Measurements from ENCODE around the gene YPEL5. TPM values are rescaled to one million over a fixed set of nuclear protein-coding genes. Genes with fewer than 3 reads are reported as not detected.
"Not testable (repeated sequence)": the region's sequence is repeated elsewhere in the genome, so short reads cannot be mapped to it uniquely, and the experiment has no call there.

YPEL5 gene
- 101 TPM for total RNA-seq
- long read RNA-seq, transcript YPEL5-201 (3 exons, 2,182 nt) = major isoform, 116 of 144 reads
- long read RNA-seq, transcript YPEL5-202 (4 exons, 2,499 nt) = minor isoform, 7 of 144 reads
- long read RNA-seq, partial matches to known transcripts = 1 of 144 reads
- long read RNA-seq, other reads (novel, unspliced or antisense) = 15 of 144 reads

DNA sequence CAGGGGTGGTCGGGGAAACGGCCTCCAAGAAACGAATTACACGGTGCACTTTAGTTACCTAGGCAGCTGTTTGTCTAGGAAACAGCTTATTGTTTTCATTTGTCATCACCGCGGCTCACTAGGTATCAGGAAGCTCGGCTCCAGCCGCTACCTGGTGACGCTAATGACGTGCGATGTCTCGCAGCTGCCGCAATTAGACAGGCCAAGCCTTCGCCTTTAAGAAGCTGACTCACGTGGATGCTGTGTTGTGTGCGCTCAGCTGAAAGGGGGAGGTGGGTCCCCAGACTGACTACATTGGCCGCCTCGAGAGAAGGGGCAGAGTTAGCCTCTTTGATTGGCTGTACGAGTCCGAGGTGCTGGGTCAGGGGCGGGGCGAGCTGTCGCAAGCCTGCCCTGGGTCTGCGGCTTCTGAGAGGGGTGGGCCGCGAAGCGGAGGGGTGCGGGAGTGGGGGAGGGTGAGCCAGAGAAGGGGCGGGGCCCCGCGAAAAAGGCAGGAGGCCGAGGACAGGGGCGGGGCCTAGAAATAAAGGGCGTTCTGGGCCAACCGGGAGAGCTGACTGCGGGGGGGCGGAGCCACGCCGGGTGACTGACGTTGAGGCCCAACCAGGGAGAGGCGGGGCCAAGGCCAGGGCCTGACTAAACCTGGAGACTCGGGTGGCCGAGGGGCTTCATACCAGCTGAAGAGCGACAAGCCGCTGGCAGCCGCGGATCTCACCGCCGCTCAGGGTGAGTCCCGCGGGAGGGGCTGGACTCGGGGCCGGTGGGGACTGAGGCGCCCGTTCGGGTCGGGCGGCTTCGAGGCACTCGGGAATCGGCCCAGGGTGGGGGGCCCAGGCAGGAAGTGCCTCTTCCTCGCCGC lies at the start of gene YPEL5:
YPEL5 (plus strand) TSS at position 671 of the 859 bp plus-strand sequence. CDS start 9,645 bp downstream, outside the sequence.
- ATAC-seq = peak; percentile 95
- Histone ChIP-seq H3K27me3 (no peaks in the 10 kb centered on the region), H3K4me3 (peak within 1 kb of the TSS; percentile 96), H3K9me3 (no peaks in the 10 kb centered on the region), H3K36me3 (peaks cover 8% of the 10 kb centered on the region), H3K4me1 (peaks cover 39% of the 10 kb centered on the region), H3K27ac (peak within 1 kb of the TSS; percentile 99)
- peak; percentile 100 for DNase-seq
- intact Hi-C loops (cut with DNase I) = no loop called here
- TF ChIP-seq, protein P1, sequence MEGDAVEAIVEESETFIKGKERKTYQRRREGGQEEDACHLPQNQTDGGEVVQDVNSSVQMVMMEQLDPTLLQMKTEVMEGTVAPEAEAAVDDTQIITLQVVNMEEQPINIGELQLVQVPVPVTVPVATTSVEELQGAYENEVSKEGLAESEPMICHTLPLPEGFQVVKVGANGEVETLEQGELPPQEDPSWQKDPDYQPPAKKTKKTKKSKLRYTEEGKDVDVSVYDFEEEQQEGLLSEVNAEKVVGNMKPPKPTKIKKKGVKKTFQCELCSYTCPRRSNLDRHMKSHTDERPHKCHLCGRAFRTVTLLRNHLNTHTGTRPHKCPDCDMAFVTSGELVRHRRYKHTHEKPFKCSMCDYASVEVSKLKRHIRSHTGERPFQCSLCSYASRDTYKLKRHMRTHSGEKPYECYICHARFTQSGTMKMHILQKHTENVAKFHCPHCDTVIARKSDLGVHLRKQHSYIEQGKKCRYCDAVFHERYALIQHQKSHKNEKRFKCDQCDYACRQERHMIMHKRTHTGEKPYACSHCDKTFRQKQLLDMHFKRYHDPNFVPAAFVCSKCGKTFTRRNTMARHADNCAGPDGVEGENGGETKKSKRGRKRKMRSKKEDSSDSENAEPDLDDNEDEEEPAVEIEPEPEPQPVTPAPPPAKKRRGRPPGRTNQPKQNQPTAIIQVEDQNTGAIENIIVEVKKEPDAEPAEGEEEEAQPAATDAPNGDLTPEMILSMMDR (IDR thresholded peaks at IDR 0.05) = no peak

DNA sequence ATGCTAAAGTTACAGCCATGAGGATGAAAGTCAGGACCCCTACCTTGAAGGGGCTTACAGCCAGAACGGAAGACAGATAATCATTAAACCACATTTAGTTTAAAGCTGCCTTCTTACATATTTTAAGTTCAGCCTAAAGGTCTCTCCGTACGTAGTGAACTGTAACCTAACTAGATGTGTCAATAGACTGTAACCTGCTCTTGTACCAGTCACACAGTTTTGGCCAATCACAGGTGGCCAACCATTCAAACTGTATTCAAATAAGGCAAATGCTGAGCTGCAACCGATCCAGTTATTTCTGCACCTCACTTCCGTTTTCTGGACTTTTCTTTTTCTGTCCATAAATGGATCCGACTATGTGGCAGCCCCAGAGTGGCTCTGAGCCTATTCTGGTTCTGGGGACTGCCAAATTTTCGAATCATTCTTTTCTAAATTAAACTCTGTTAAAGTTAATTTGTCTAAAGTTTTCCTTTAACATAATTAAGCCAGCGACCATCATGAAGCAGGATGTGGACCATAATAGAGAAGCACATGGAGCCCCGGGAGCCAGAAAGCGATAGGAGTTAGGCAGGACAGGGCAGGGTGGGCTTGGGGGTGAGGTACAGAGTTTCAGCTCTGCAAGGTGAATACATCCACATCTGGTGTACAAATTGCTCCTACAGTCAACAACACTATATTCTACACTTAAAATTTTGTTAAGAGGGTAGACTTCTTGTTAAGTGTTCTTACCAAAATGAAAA lies 48.4 kb upstream of the YPEL5 start:
- H3K27ac ChIP-seq = no peak overlapping the region
- intact Hi-C loops (cut with DNase I) = no loop called here
- DNase-seq (no peak), ATAC-seq (no peak)
- H3K36me3 ChIP-seq = no peaks in the 10 kb centered on the region
- no peaks in the 10 kb centered on the region for H3K9me3 ChIP-seq
- H3K4me1 ChIP-seq = no peaks in the 10 kb centered on the region
- TF ChIP-seq, protein P1 (IDR thresholded peaks at IDR 0.05) = no peak
- peaks cover 26% of the 10 kb centered on the region for H3K27me3 ChIP-seq
- H3K4me3 ChIP-seq = no peak overlapping the region

DNA sequence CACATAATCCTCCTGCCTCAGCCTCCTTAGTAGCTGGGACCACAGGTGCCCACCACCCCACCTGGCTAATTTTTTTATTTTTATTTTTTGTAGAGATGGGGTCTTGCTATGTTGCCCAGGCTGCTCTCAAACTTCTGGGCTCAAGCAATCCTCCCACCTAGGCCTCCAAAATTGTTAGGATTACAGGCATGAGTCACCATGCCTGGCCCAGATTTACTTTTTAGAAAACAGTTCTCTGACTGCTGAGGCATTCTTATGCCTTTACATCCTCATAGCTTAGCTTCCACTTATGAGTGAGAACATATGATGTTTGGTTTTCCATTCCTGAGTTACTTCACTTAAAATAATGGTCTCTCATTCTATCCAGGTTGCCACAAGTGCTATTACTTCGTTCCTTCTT lies 47.4 kb upstream of the YPEL5 start:
- H3K4me3 ChIP-seq; DNase-seq; H3K36me3 ChIP-seq; H3K4me1 ChIP-seq; H3K27ac ChIP-seq; H3K9me3 ChIP-seq; intact Hi-C loops (cut with DNase I); ATAC-seq: not testable (repeated sequence)
- H3K27me3 ChIP-seq = peaks cover 26% of the 10 kb centered on the region

DNA sequence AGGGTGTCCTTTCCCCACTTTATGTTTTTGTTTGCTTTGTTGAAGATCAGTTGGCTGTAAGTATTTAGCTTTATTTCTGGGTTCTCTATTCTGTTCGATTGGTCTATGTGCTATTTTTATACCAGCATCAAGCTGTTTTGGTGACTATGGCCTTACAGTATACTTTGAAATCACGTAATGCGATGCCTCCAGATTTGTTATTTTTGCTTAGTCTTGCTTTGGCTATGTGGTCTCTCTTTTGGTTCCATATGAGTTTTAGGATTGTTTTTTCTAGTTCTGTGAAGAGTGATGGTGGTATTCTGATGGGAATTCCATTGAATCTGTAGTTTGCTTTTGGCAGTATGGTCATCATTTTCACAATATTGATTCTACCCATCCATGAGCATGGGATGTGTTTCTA lies 46.1 kb upstream of the YPEL5 start:
- DNase-seq; H3K27ac ChIP-seq; ATAC-seq; H3K4me1 ChIP-seq; H3K9me3 ChIP-seq; intact Hi-C loops (cut with DNase I); H3K36me3 ChIP-seq; H3K4me3 ChIP-seq: not testable (repeated sequence)
- peaks cover 15% of the 10 kb centered on the region for H3K27me3 ChIP-seq

DNA sequence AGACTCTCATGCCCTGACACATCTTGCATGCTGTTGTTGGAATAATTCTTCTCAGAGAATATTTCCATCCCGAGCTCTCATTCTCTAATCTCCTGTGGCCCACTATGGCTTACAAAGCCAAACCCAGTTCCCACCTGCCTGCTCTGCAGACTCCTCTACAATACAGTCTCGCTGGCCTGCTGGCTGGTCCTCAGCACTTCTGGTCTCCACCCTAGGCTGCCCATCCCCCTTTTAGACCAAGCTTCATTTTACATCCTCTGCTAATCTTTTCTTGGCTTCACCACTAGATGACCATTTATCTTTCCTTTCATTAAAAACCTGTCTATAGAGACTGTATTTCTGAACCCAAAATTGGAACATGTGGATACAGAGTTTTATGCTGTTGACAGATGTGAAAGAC lies 42.5 kb upstream of the YPEL5 start:
- peaks cover 5% of the 10 kb centered on the region for H3K27me3 ChIP-seq
- no peaks in the 10 kb centered on the region for H3K9me3 ChIP-seq
- TF ChIP-seq, protein P1 (IDR thresholded peaks at IDR 0.05) = no peak
- no peaks in the 10 kb centered on the region for H3K4me1 ChIP-seq
- no peak overlapping the region for H3K27ac ChIP-seq
- ATAC-seq (no peak), DNase-seq (no peak)
- no peaks in the 10 kb centered on the region for H3K36me3 ChIP-seq
- no peak overlapping the region for H3K4me3 ChIP-seq
- intact Hi-C loops (cut with DNase I) = no loop called here

DNA sequence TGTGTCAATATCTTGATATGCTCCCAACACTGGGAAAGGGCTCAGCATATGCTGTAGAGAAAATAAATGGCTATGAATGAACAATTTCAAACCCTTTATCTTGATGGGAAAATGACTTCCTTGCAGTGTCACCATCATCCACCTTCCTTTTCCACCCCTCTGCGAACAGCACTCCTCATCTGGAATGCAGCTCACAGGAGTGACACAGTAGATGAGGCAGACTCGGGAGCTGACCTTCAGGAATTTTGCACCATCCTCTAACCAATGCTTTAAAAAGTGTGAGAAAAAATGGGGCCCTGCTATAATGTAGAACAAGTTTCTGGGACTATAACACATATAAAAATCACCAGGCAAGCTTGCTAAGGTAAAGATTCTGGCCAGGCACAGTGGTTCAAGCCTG lies 41.3 kb upstream of the YPEL5 start:
- Histone ChIP-seq H3K36me3 (no peaks in the 10 kb centered on the region), H3K27ac (no peak overlapping the region), H3K9me3 (no peaks in the 10 kb centered on the region), H3K4me1 (no peaks in the 10 kb centered on the region), H3K27me3 (peaks cover 5% of the 10 kb centered on the region), H3K4me3 (no peak overlapping the region)
- DNase-seq (no peak), ATAC-seq (no peak)
- TF ChIP-seq, protein P1 (IDR thresholded peaks at IDR 0.05) = no peak
- intact Hi-C loops (cut with DNase I) = no loop called here

Measured in upper lobe of right lung (tissue), 1 donor.